Mesendoderm (in vitro differentiated cells): ENCODE results near the gene AHRR.

Experiments used
- DNase-seq: peaks from one replicate; pipeline ENCODE4 v3.0.0; 2013
- H2AK5ac ChIP-seq: 2 replicates; pipeline ENCODE4 v1.6.1; 2013; ENCODE audit warnings: low read length, inconsistent platforms
- H2BK120ac ChIP-seq: 2 replicates; pipeline ENCODE4 v1.6.1; 2013; ENCODE audit warnings: low read depth, mild to moderate bottlenecking, low read length, moderate library complexity, mixed read lengths
- H2BK15ac ChIP-seq: replicated peaks from 2 replicates; pipeline ENCODE4 v1.6.1; 2013; ENCODE audit warnings: low read depth, mild to moderate bottlenecking, moderate library complexity
- H2BK5ac ChIP-seq: 2 replicates; pipeline ENCODE4 v1.6.1; 2013; ENCODE audit warnings: low read length, inconsistent platforms
- H3K18ac ChIP-seq: 2 replicates; pipeline ENCODE4 v1.6.1; 2013; ENCODE audit warnings: mild to moderate bottlenecking, low read length, mixed read lengths
- H3K23ac ChIP-seq: one replicate; pipeline ENCODE4 v1.6.1; 2013; ENCODE audit warnings: low read length
- H3K27ac ChIP-seq: 2 replicates; pipeline ENCODE4 v1.5.1; 2013; ENCODE audit warnings: low read depth, mild to moderate bottlenecking, inconsistent platforms, low read length, moderate library complexity
- H3K27me3 ChIP-seq: 2 replicates; pipeline ENCODE4 v1.6.1; 2013; ENCODE audit warnings: low read length, control low read depth, mild to moderate bottlenecking, inconsistent platforms; ENCODE audit not compliant: insufficient read depth, poor library complexity
- H3K36me3 ChIP-seq: 2 replicates; pipeline ENCODE4 v1.6.1; 2013; ENCODE audit warnings: low read length, inconsistent platforms; ENCODE audit not compliant: control insufficient read depth, insufficient read depth
- H3K4ac ChIP-seq: one replicate; pipeline ENCODE4 v1.6.1; 2013; ENCODE audit warnings: low read depth, mild to moderate bottlenecking, low read length, moderate library complexity
- H3K4me1 ChIP-seq: 2 replicates; pipeline ENCODE4 v1.6.1; 2013; ENCODE audit warnings: low read depth, low read length, inconsistent platforms; ENCODE audit not compliant: control insufficient read depth
- H3K4me2 ChIP-seq: 2 replicates; pipeline ENCODE4 v1.6.1; 2013; ENCODE audit warnings: low read length
- H3K4me3 ChIP-seq: 2 replicates; pipeline ENCODE4 v1.5.1; 2013; ENCODE audit warnings: mild to moderate bottlenecking, low read length
- H3K56ac ChIP-seq: one replicate; pipeline ENCODE4 v1.6.1; 2013; ENCODE audit warnings: low read length
- H3K79me1 ChIP-seq: 2 replicates; pipeline ENCODE4 v1.6.1; 2013; ENCODE audit warnings: low read length, inconsistent platforms
- H3K79me2 ChIP-seq: 2 replicates; pipeline ENCODE4 v1.6.1; 2013; ENCODE audit warnings: mild to moderate bottlenecking, low read length; ENCODE audit not compliant: control insufficient read depth, insufficient read depth
- H3K9ac ChIP-seq: 2 replicates; pipeline ENCODE4 v1.6.1; 2013; ENCODE audit warnings: low read length, inconsistent platforms
- H4K5ac ChIP-seq: one replicate; pipeline ENCODE4 v1.6.1; 2013; ENCODE audit warnings: low read length
- H4K8ac ChIP-seq: one replicate; pipeline ENCODE4 v1.6.1; 2013; ENCODE audit warnings: low read depth, mild to moderate bottlenecking, control low read depth, low read length, moderate library complexity
- WGBS: extraction: QIAGEN DNeasy Blood & Tissue Kit; methylation state at CpG from one replicate; pipeline ENCODE4 v1.1.7; 2013; ENCODE audit warnings: low lambda C conversion rate, missing lambda C conversion rate; ENCODE audit not compliant: insufficient coverage; ENCODE audit errors: extremely low coverage; 5-methylcytosine and 5-hydroxymethylcytosine counted together

AHRR gene

GRCh38 chr5:324736-325612 is 3.5 kb downstream of the AHRR start:
- Histone ChIP-seq H3K27me3 (peaks cover 26% of the 10 kb centered on the region), H3K79me2 (no peaks in the 10 kb centered on the region), H3K18ac (no peak overlapping the region), H3K27ac (no peak overlapping the region), H3K4me3 (no peak overlapping the region), H2AK5ac (no peak overlapping the region), H3K36me3 (no peaks in the 10 kb centered on the region), H3K4me1 (no peaks in the 10 kb centered on the region), H3K56ac (no peak overlapping the region), H2BK5ac (no peak overlapping the region), H3K4ac (no peak overlapping the region), H3K9ac (no peak overlapping the region), H2BK120ac (no peak overlapping the region), H4K8ac (no peak overlapping the region), H3K4me2 (no peak overlapping the region), H3K79me1 (no peaks in the 10 kb centered on the region), H4K5ac (no peak overlapping the region), H3K23ac (no peak overlapping the region), H2BK15ac (no peak overlapping the region)
- no peak for DNase-seq
- no CpG with 5 or more reads among the region's 24 CpGs for WGBS

DNA sequence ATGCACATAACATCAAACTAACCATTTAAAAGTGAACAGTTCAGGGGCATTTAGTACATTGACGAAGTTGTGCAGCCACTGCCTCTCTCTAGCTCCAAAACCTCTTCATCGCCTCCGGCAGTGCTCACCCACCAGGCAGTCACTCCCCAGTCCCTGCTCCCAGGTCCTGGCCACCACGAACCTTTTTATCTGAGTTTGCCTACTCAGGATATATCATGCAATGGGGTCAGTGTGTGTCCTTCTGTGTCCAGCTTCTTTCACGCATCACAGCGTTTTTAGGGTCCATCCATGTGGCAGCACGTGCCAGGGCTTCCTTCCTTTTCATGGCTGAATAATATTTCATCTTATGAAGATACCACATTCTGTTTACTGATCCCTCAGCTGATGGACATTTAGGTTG is 4.6 kb downstream of the AHRR start:
- H3K18ac ChIP-seq = no peak overlapping the region
- H3K9ac ChIP-seq = no peak overlapping the region
- no peak overlapping the region for H3K56ac ChIP-seq
- H2BK15ac ChIP-seq = no peak overlapping the region
- no peaks in the 10 kb centered on the region for H3K4me1 ChIP-seq
- H3K27ac ChIP-seq = no peak overlapping the region
- H2BK120ac ChIP-seq = no peak overlapping the region
- no peak overlapping the region for H4K8ac ChIP-seq
- no CpG with 5 or more reads among the region's 7 CpGs for WGBS
- H3K4ac ChIP-seq = no peak overlapping the region
- H3K79me2 ChIP-seq = no peaks in the 10 kb centered on the region
- no peak overlapping the region for H3K4me3 ChIP-seq
- no peak overlapping the region for H2AK5ac ChIP-seq
- DNase-seq = no peak
- H2BK5ac ChIP-seq = no peak overlapping the region
- H3K79me1 ChIP-seq = no peaks in the 10 kb centered on the region
- H3K27me3 ChIP-seq = peaks cover 18% of the 10 kb centered on the region
- H3K36me3 ChIP-seq = no peaks in the 10 kb centered on the region
- no peak overlapping the region for H3K4me2 ChIP-seq
- H4K5ac ChIP-seq = no peak overlapping the region
- no peak overlapping the region for H3K23ac ChIP-seq

- H3K79me2 ChIP-seq = no peaks in the 10 kb centered on the region
- H3K9ac ChIP-seq = no peak overlapping the region
- H3K4me2 ChIP-seq = no peak overlapping the region
- no peak overlapping the region for H3K56ac ChIP-seq
- no peaks in the 10 kb centered on the region for H3K36me3 ChIP-seq
- H2AK5ac ChIP-seq = no peak overlapping the region
- H4K5ac ChIP-seq = no peak overlapping the region
- H2BK5ac ChIP-seq = no peak overlapping the region
- no peak overlapping the region for H3K27ac ChIP-seq
- no CpG with 5 or more reads among the region's 4 CpGs for WGBS
- H3K4me3 ChIP-seq = no peak overlapping the region
- H3K18ac ChIP-seq = no peak overlapping the region
- no peak overlapping the region for H2BK120ac ChIP-seq
- H3K79me1 ChIP-seq = no peaks in the 10 kb centered on the region
- H4K8ac ChIP-seq = no peak overlapping the region
- H3K4ac ChIP-seq = no peak overlapping the region
- no peaks in the 10 kb centered on the region for H3K27me3 ChIP-seq
- no peak for DNase-seq
- no peak overlapping the region for H2BK15ac ChIP-seq
- no peaks in the 10 kb centered on the region for H3K4me1 ChIP-seq
- H3K23ac ChIP-seq = no peak overlapping the region
Measured at GRCh38 chr5:329121-329735, 7.7 kb downstream of the AHRR start.

GRCh38 chr5:329768-330167 is 8.3 kb downstream of the AHRR start:
- Histone ChIP-seq H4K5ac (no peak overlapping the region), H3K79me2 (no peaks in the 10 kb centered on the region), H2BK120ac (no peak overlapping the region), H3K4me3 (no peak overlapping the region), H3K79me1 (no peaks in the 10 kb centered on the region), H2AK5ac (no peak overlapping the region), H3K4me2 (no peak overlapping the region), H3K4me1 (no peaks in the 10 kb centered on the region), H3K36me3 (no peaks in the 10 kb centered on the region), H3K23ac (no peak overlapping the region), H3K4ac (no peak overlapping the region), H3K27me3 (no peaks in the 10 kb centered on the region), H3K18ac (no peak overlapping the region), H3K27ac (no peak overlapping the region), H4K8ac (no peak overlapping the region), H2BK5ac (no peak overlapping the region), H3K56ac (no peak overlapping the region), H2BK15ac (no peak overlapping the region), H3K9ac (no peak overlapping the region)
- WGBS = no CpG with 5 or more reads among the region's 1 CpG
- DNase-seq = no peak

GRCh38 chr5:332843-333242 is 11.3 kb downstream of the AHRR start:
- H2AK5ac ChIP-seq = no peak overlapping the region
- DNase-seq = no peak
- H3K79me1 ChIP-seq = no peaks in the 10 kb centered on the region
- WGBS = no CpG with 5 or more reads among the region's 5 CpGs
- H3K79me2 ChIP-seq = no peaks in the 10 kb centered on the region
- no peak overlapping the region for H4K8ac ChIP-seq
- no peak overlapping the region for H3K56ac ChIP-seq
- no peak overlapping the region for H3K9ac ChIP-seq
- H3K4ac ChIP-seq = no peak overlapping the region
- no peak overlapping the region for H3K27ac ChIP-seq
- H3K4me2 ChIP-seq = no peak overlapping the region
- no peak overlapping the region for H2BK5ac ChIP-seq
- no peak overlapping the region for H3K23ac ChIP-seq
- no peak overlapping the region for H4K5ac ChIP-seq
- no peaks in the 10 kb centered on the region for H3K27me3 ChIP-seq
- H3K4me1 ChIP-seq = no peaks in the 10 kb centered on the region
- no peak overlapping the region for H3K4me3 ChIP-seq
- no peaks in the 10 kb centered on the region for H3K36me3 ChIP-seq
- H2BK15ac ChIP-seq = no peak overlapping the region
- H2BK120ac ChIP-seq = no peak overlapping the region
- no peak overlapping the region for H3K18ac ChIP-seq
